Transverse colon (tissue), 4 donors: ENCODE data around the gene COL6A1. TPM values are rescaled to one million over a fixed set of nuclear protein-coding genes. Genes with fewer than 3 reads are reported as not detected.
A peak's percentile ranks its signal among the peaks of the same experiment; 100 is the strongest.

Experiments used
- DNase-seq: peaks from one replicate; pipeline ENCODE4 v3.0.0-alpha.2; 2019
- H3K27ac ChIP-seq, 4 donors: fragments of 200-600 bp; sonication (generic); 2 replicates each; pipeline ENCODE4 v1.5.1; 2016 to 2018; ENCODE audit warnings: inconsistent platforms in 4 of 4
- H3K27me3 ChIP-seq: fragments of 200-600 bp; sonication (generic); 2 replicates; pipeline ENCODE4 v1.5.1; 2017; ENCODE audit warnings: inconsistent platforms
- H3K36me3 ChIP-seq, 4 donors: fragments of 200-600 bp; sonication (generic); 2 replicates each; pipeline ENCODE4 v1.5.1; 2017 to 2019; ENCODE audit warnings: inconsistent platforms in 4 of 4
- H3K4me1 ChIP-seq, 4 donors: fragments of 200-600 bp; sonication (generic); 2 replicates each; pipeline ENCODE4 v1.5.1; 2017 to 2020; ENCODE audit warnings: inconsistent platforms in 4 of 4
- H3K4me3 ChIP-seq, 4 donors: fragments of 200-600 bp; sonication (generic); 1 replicate in 1 of 4; 2 replicates in 3 of 4; pipeline versions ENCODE4 v1.5.1 to v1.6.1; 2017 to 2019; ENCODE audit warnings: inconsistent platforms in 4 of 4
- H3K9me3 ChIP-seq, 2 donors: fragments of 200-600 bp; sonication (generic); 2 replicates each; pipeline ENCODE4 v1.5.1; 2017 to 2019; ENCODE audit warnings: inconsistent platforms in 2 of 2
- CTCF ChIP-seq, 5 experiments: fragments of 200-600 bp in 3 of 5; fragments of 450-650 bp in 2 of 5; sonication (generic) in 3 of 5; IDR thresholded peaks; 1 replicate in 2 of 5; 2 replicates in 3 of 5; pipeline ENCODE4 v1.5.1; 2016 to 2017; ENCODE audit warnings: antibody characterized with exemption in 5 of 5, inconsistent platforms in 3 of 5, mild to moderate bottlenecking in 2 of 5, moderate library complexity in 1 of 5
- EP300 ChIP-seq: sonication (generic); formaldehyde crosslinking; IDR thresholded peaks from one replicate; pipeline ENCODE4 v1.6.1; 2017; ENCODE audit warnings: antibody characterized with exemption, low read depth
- POLR2A ChIP-seq: fragments of 450-650 bp; IDR thresholded peaks from one replicate; pipeline ENCODE4 v1.6.1; 2016; ENCODE audit warnings: antibody characterized with exemption, mild to moderate bottlenecking, moderate library complexity
- POLR2AphosphoS5 ChIP-seq, 3 donors: sonication (generic); formaldehyde crosslinking; IDR thresholded peaks; one replicate each; pipeline ENCODE4 v1.6.1; 2016; ENCODE audit warnings: antibody characterized with exemption in 3 of 3
- WGBS, 2 donors: methylation state at CpG; one replicate each; pipeline ENCODE4 v1.1.5; 2018; ENCODE audit warnings: low coverage in 1 of 2; 5-methylcytosine and 5-hydroxymethylcytosine counted together
- in situ Hi-C, 4 donors: fragments of 200-750 bp; cut with MboI; loops; one replicate each; pipeline versions ENCODE4 v1.15.0 to v1.15.1; 2017; ENCODE audit warnings: low sequenced_read_pairs in 3 of 4, low pct_ligation_motif_present in 1 of 4, low pct_unique_long_range_greater_than_20kb in 1 of 4
- intact Hi-C: fragments of 100-400 bp; cut with DNase I; formaldehyde crosslinking; loops from one replicate; pipeline ENCODE4 v1.15.1; 2023; ENCODE audit warnings: low total_unique reads
- total RNA-seq, 4 donors: library from RNA; depleted of rRNA; stranded (reverse); fragments of >200 nt; gene quantifications; one replicate each; pipeline ENCODE4 v1.1.0, GENCODE V29; 2016

Gene COL6A1
- total RNA-seq, 4 donors from 2014 or later, result 166 to 580 (median 346) TPM

- no peak for TF ChIP-seq POLR2A
- TF ChIP-seq CTCF (IDR thresholded peaks at IDR 0.05), result no peak
- no peak for TF ChIP-seq EP300
- TF ChIP-seq POLR2AphosphoS5 (IDR thresholded peaks at IDR 0.05), result no peak
- H3K36me3 ChIP-seq, result no peaks in the 10 kb centered on the region
- in situ Hi-C loops (no loop called here), intact Hi-C loops (no loop called here)
- no peak overlapping the region for H3K4me3 ChIP-seq
- no peaks in the 10 kb centered on the region for H3K27me3 ChIP-seq
- peaks cover 4 to 27% (median 13%) of the 10 kb centered on the region in 4 donors for H3K4me1 ChIP-seq
- H3K27ac ChIP-seq, result peak overlapping the region; percentile 79 to 94 (median 82)
- 81% methylated on average over 7 of the region's 22 CpGs; no CpG with 5 or more reads in 1 of the 2 donors for WGBS, 2 donors
- no peaks in the 10 kb centered on the region for H3K9me3 ChIP-seq
- DNase-seq, result no peak
These were observed 69.3 kb downstream of the COL6A1 start for GRCh38 chr21:46050668-46051378.

DNA sequence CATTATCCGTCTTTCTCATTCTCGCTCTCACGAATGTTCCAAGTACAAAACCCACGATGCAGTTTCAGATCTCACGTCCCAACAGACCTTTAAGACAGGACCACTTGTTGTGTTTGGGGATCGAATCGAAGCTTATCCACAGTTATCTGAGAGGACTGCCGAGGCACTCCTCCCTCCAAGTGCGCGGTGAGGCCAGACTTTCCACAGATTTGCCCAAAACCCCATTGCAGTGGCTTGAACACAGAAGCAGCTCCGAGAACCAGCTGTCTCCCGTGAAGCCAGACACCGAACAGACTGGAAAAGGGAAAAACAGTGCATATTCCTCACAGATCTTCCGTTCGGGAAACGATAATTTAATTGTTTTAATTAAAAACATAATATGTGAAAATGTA lies 69.8 kb downstream of the COL6A1 start:
- DNase-seq, result no peak

DNA sequence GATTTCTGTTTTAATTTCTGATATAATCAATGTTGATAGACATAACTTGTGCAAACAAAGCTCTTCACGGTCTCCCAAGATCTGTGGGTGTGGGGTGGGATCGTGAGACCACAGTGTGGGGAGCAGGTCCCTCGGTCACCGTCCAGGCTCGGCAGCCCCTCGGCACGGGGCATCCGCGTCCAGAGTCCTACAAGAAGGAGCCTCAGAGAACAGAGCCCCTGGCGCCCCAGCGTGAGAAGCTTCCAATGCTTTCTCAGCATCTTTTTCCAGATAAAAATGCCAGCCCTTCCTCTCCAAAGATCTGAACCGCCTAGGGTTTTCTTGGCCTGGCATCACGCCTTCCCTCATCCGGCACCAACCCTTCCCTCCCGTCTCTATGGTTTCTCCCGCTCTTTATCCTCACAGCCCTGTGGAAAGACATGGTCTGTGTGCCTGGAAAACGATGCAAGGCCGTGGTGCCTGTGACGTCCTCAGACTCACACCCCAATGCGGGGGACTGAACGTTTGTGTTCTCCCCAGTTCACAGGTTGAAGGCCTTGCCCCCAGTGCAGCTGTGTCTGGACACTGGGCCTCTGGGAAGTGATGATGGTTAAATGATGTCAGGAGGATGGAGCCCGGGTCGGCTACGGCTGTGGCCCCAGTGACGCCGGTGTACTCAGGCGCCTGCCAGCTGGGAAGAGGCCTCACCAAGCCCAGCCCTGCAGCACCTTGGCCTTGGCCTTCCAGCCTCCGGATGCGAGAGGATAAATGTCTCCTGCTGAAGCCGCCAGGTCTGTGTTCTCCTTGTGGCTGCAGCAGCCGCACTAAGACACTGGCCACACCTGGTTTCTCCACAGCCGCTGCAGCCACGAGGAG lies 70.5 kb downstream of the COL6A1 start:
- Histone ChIP-seq H3K9me3 (no peaks in the 10 kb centered on the region), H3K4me3 (no peak overlapping the region), H3K27ac (peak overlapping the region in 2 of 4 donors; percentile 18 to 84), H3K4me1 (peaks cover 9 to 36% (median 17%) of the 10 kb centered on the region in 4 donors), H3K36me3 (no peaks in the 10 kb centered on the region), H3K27me3 (no peaks in the 10 kb centered on the region)
- no peak for DNase-seq
- intact Hi-C loops (no loop called here), in situ Hi-C loops (no loop called here)
- no peak for TF ChIP-seq EP300
- 90 to 92% methylated on average over 14 to 32 of the region's 33 CpGs for WGBS, 2 donors

More for the DNA sequence above, 69.8 kb downstream of the COL6A1 start:
- Histone ChIP-seq H3K9me3 (no peaks in the 10 kb centered on the region), H3K27ac (peak overlapping the region; percentile 79 to 94 (median 82)), H3K4me1 (peaks cover 5 to 32% (median 14%) of the 10 kb centered on the region in 4 donors), H3K36me3 (no peaks in the 10 kb centered on the region), H3K4me3 (no peak overlapping the region), H3K27me3 (no peaks in the 10 kb centered on the region)
- in situ Hi-C loops (no loop called here), intact Hi-C loops (no loop called here)
- WGBS, 2 donors, result 79 to 81% methylated on average over 13 to 16 of the region's 16 CpGs
- TF ChIP-seq POLR2AphosphoS5 (IDR thresholded peaks at IDR 0.05), result no peak
- no peak for TF ChIP-seq POLR2A
- no peak for TF ChIP-seq CTCF (IDR thresholded peaks at IDR 0.05)
- no peak for TF ChIP-seq EP300

GRCh38 chr21:46052703-46053651 lies 71.4 kb downstream of the COL6A1 start:
- no peak for TF ChIP-seq POLR2A
- no peak for TF ChIP-seq CTCF (IDR thresholded peaks at IDR 0.05)
- no peak for TF ChIP-seq EP300
- TF ChIP-seq POLR2AphosphoS5 (IDR thresholded peaks at IDR 0.05), result no peak
- in situ Hi-C loops (no loop called here), intact Hi-C loops (no loop called here)
- no peak for DNase-seq
- Histone ChIP-seq H3K27ac (peak overlapping the region in 3 of 4 donors; percentile 91 to 95 (median 94)), H3K27me3 (no peaks in the 10 kb centered on the region), H3K9me3 (no peaks in the 10 kb centered on the region), H3K4me1 (peaks cover 10 to 41% (median 24%) of the 10 kb centered on the region in 4 donors), H3K36me3 (no peaks in the 10 kb centered on the region), H3K4me3 (no peak overlapping the region)
- 65% methylated on average over 31 of the region's 31 CpGs; no CpG with 5 or more reads in 1 of the 2 donors for WGBS, 2 donors
